ENCODE data around the gene TTLL11. TPM values are rescaled to one million over a fixed set of nuclear protein-coding genes. Genes with fewer than 3 reads are reported as not detected.
"Not testable (repeated sequence)": the region's sequence is repeated elsewhere in the genome, so short reads cannot be mapped to it uniquely, and the experiment has no call there.

TTLL11 gene
- total and polyA plus RNA-seq, 7 experiments from 2014 or later: 3.0 to 8.6 (median 4.4) TPM

DNA sequence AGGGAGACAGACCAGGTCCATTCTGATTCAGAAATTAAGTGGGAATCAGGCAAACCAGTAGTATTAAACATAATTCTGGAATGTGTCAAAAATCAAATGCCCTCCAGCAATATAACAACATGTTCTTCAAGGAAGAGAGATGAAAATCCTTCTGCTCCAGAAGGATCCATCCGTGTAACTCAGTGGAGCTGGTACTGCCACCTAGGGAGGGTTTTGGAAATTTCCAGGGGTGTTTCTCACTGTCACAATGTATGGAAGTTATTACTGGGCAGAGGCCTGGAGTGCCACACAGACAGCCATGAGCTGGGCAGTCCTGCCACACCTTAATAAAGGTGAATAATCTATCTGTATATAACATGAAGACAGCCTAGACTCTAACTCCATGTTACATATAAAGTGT lies 87.5 kb downstream of the TTLL11 start:
- Histone ChIP-seq H3K4me1 (ENCODE audit: control insufficient read depth in 2 of 2, insufficient read depth in 2 of 2, low read length in 2 of 2) (no peaks in the 10 kb centered on the region), H3K9me3 (ENCODE audit: control insufficient read depth in 2 of 3, low read length in 3 of 3) (no peaks in the 10 kb centered on the region), H3K36me3 (ENCODE audit: control insufficient read depth in 2 of 3, insufficient read depth in 3 of 3, low read length in 3 of 3) (no peaks in the 10 kb centered on the region), H3K27me3 (ENCODE audit: control insufficient read depth in 2 of 2, insufficient read depth in 2 of 2, low read length in 2 of 2) (no peaks in the 10 kb centered on the region), H3K27ac (ENCODE audit: low read depth, low read length) (no peak overlapping the region), H3K4me3 (ENCODE audit: low read length) (no peak overlapping the region)
- Mint-ChIP-seq H3K27me3 (peaks cover 0 to 3% (median 0%) of the 10 kb centered on the region in 5 donors), H3K9me3 (no peaks in the 10 kb centered on the region), H3K36me3 (peaks cover 0 to 4% (median 0%) of the 10 kb centered on the region in 5 donors), H3K27ac (no peak overlapping the region), H3K4me3 (no peak overlapping the region), H3K4me1 (no peaks in the 10 kb centered on the region)
- intact Hi-C loops (cut with micrococcal nuclease): no loop called here
- ATAC-seq: no peak
- ChIA-PET CTCF (no interaction called here), POLR2A (no interaction called here)
- no peak for DNase-seq

- ATAC-seq (no peak), DNase-seq (no peak)
- Histone ChIP-seq H3K27me3 (ENCODE audit: control insufficient read depth in 2 of 2, insufficient read depth in 2 of 2, low read length in 2 of 2) (no peaks in the 10 kb centered on the region), H3K4me3 (ENCODE audit: low read length) (no peak overlapping the region), H3K36me3 (ENCODE audit: control insufficient read depth in 2 of 3, insufficient read depth in 3 of 3, low read length in 3 of 3) (no peaks in the 10 kb centered on the region), H3K9me3 (ENCODE audit: control insufficient read depth in 2 of 3, low read length in 3 of 3) (no peaks in the 10 kb centered on the region), H3K4me1 (ENCODE audit: control insufficient read depth in 2 of 2, insufficient read depth in 2 of 2, low read length in 2 of 2) (no peaks in the 10 kb centered on the region), H3K27ac (ENCODE audit: low read depth, low read length) (no peak overlapping the region)
- intact Hi-C loops (cut with micrococcal nuclease): no loop called here
- H3K36me3 Mint-ChIP-seq: peaks cover 0 to 4% (median 0%) of the 10 kb centered on the region in 5 donors
- H3K27ac Mint-ChIP-seq: no peak overlapping the region
- POLR2A ChIA-PET: no interaction called here
- no peaks in the 10 kb centered on the region for H3K9me3 Mint-ChIP-seq
- H3K27me3 Mint-ChIP-seq: peaks cover 0 to 3% (median 0%) of the 10 kb centered on the region in 5 donors
- CTCF ChIA-PET: no interaction called here
- peaks cover 0 to under 1% (median 0%) of the 10 kb centered on the region in 7 donors for H3K4me1 Mint-ChIP-seq
- H3K4me3 Mint-ChIP-seq: no peak overlapping the region
These were observed 88.5 kb downstream of the TTLL11 start for GRCh38 chr9:122004589-122004988.

GRCh38 chr9:122001491-122002201 lies 91.5 kb downstream of the TTLL11 start:
- H3K4me3 Mint-ChIP-seq: no peak overlapping the region
- peaks cover 0 to 6% (median 0%) of the 10 kb centered on the region in 7 donors for H3K4me1 Mint-ChIP-seq
- no peak for ATAC-seq
- Histone ChIP-seq H3K27ac (ENCODE audit: low read depth, low read length) (no peak overlapping the region), H3K36me3 (ENCODE audit: control insufficient read depth in 2 of 3, insufficient read depth in 3 of 3, low read length in 3 of 3) (no peaks in the 10 kb centered on the region), H3K27me3 (ENCODE audit: control insufficient read depth in 2 of 2, insufficient read depth in 2 of 2, low read length in 2 of 2) (no peaks in the 10 kb centered on the region), H3K4me3 (ENCODE audit: low read length) (no peak overlapping the region), H3K4me1 (ENCODE audit: control insufficient read depth in 2 of 2, insufficient read depth in 2 of 2, low read length in 2 of 2) (no peaks in the 10 kb centered on the region), H3K9me3 (ENCODE audit: control insufficient read depth in 2 of 3, low read length in 3 of 3) (no peaks in the 10 kb centered on the region)
- no peaks in the 10 kb centered on the region for H3K27me3 Mint-ChIP-seq
- POLR2A ChIA-PET: no interaction called here
- no peak for DNase-seq
- H3K27ac Mint-ChIP-seq: no peak overlapping the region
- no peaks in the 10 kb centered on the region for H3K36me3 Mint-ChIP-seq
- H3K9me3 Mint-ChIP-seq: no peaks in the 10 kb centered on the region
- CTCF ChIA-PET: no interaction called here
- intact Hi-C loops (cut with micrococcal nuclease): no loop called here

DNA sequence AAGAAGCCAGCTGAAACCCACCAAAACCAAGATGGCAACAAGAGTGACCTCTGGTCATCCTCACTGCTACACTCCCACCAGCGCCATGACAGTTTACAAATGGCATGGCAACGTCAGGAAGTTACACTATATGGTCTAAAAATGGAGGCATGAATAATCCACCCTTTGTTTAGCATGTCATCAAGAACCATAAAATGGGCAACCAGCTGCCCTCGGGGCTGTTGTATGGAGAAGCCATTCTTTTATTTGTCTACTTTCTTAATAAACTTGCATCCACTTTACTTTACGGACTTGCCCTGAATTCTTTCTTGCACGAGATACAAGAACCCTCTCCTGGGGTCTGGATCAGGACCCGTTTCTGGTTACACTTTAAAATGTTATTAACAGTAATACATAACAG lies 92.6 kb downstream of the TTLL11 start:
- H3K4me3 Mint-ChIP-seq; H3K4me3 ChIP-seq (ENCODE audit: low read length); H3K4me1 ChIP-seq (ENCODE audit: control insufficient read depth in 2 of 2, insufficient read depth in 2 of 2, low read length in 2 of 2); H3K9me3 ChIP-seq (ENCODE audit: control insufficient read depth in 2 of 3, low read length in 3 of 3); H3K27ac Mint-ChIP-seq; H3K27ac ChIP-seq (ENCODE audit: low read depth, low read length); H3K36me3 Mint-ChIP-seq; DNase-seq; H3K36me3 ChIP-seq (ENCODE audit: control insufficient read depth in 2 of 3, insufficient read depth in 3 of 3, low read length in 3 of 3); ATAC-seq; POLR2A ChIA-PET; H3K4me1 Mint-ChIP-seq; CTCF ChIA-PET; intact Hi-C loops (cut with micrococcal nuclease); H3K27me3 Mint-ChIP-seq; H3K9me3 Mint-ChIP-seq; H3K27me3 ChIP-seq (ENCODE audit: control insufficient read depth in 2 of 2, insufficient read depth in 2 of 2, low read length in 2 of 2): not testable (repeated sequence)

DNA sequence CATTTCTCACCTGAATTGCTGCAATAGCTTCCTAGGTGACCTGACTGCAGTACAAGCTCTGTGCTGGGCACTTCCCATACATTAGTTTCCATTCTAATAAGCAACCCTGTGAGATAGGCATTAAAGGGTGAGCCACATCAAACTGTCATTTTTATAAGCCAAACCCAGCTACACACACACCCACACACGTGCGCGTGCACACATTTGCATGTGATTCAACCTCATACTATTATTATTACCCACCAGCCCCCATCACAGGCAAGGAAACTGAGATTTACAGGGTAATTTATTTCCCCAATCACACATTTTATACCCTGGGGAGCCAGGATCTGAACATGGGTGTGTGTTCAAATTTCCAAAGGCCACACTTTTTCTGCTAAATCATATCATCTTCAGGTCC lies 93.6 kb downstream of the TTLL11 start:
- H3K27ac ChIP-seq (ENCODE audit: low read depth, low read length): no peak overlapping the region
- H3K4me3 ChIP-seq (ENCODE audit: low read length): no peak overlapping the region
- intact Hi-C loops (cut with micrococcal nuclease): no loop called here
- peaks cover 0 to 6% (median 0%) of the 10 kb centered on the region in 7 donors for H3K4me1 Mint-ChIP-seq
- H3K27ac Mint-ChIP-seq: no peak overlapping the region
- no peaks in the 10 kb centered on the region for H3K36me3 ChIP-seq (ENCODE audit: control insufficient read depth in 2 of 3, insufficient read depth in 3 of 3, low read length in 3 of 3)
- ATAC-seq: no peak
- no peak for DNase-seq
- no peak overlapping the region for H3K4me3 Mint-ChIP-seq
- H3K27me3 ChIP-seq (ENCODE audit: control insufficient read depth in 2 of 2, insufficient read depth in 2 of 2, low read length in 2 of 2): no peaks in the 10 kb centered on the region
- no peaks in the 10 kb centered on the region for H3K9me3 Mint-ChIP-seq
- H3K9me3 ChIP-seq (ENCODE audit: control insufficient read depth in 2 of 3, low read length in 3 of 3): no peaks in the 10 kb centered on the region
- ChIA-PET CTCF (no interaction called here), POLR2A (no interaction called here)
- no peaks in the 10 kb centered on the region for H3K4me1 ChIP-seq (ENCODE audit: control insufficient read depth in 2 of 2, insufficient read depth in 2 of 2, low read length in 2 of 2)
- no peaks in the 10 kb centered on the region for H3K36me3 Mint-ChIP-seq
- H3K27me3 Mint-ChIP-seq: no peaks in the 10 kb centered on the region

DNA sequence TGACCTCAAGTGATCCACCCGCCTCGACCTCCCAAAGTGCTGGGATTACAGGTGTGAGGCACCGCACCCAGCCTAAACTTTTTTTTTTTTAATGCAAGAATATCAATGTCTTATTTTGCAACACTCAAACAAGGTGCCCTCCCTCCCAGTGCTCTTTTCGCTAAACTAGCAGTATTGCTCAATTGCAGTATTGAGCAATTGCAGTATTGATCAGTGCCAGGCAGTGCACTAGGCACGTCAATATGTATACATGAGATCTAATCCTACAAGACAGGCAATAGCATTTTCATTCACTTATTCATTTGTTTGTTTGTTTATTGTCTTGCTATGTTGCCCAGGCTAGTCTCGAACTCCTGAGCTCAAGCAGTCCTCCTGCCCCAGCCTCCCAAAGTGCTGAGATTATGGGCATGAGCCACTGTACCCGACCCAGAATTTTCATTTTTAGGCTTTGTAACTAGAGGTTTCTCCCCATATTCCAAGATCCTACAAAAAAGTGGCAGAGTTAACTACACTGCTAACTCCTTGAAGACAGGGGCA lies 94.5 kb downstream of the TTLL11 start:
- Mint-ChIP-seq H3K9me3 (no peaks in the 10 kb centered on the region), H3K27ac (no peak overlapping the region), H3K4me3 (no peak overlapping the region), H3K4me1 (peaks cover 0 to 6% (median 0%) of the 10 kb centered on the region in 7 donors), H3K27me3 (no peaks in the 10 kb centered on the region), H3K36me3 (no peaks in the 10 kb centered on the region)
- H3K36me3 ChIP-seq (ENCODE audit: control insufficient read depth in 2 of 3, insufficient read depth in 3 of 3, low read length in 3 of 3): no peaks in the 10 kb centered on the region
- no peaks in the 10 kb centered on the region for H3K4me1 ChIP-seq (ENCODE audit: control insufficient read depth in 2 of 2, insufficient read depth in 2 of 2, low read length in 2 of 2)
- ATAC-seq (no peak), DNase-seq (no peak)
- POLR2A ChIA-PET: no interaction called here
- CTCF ChIA-PET: no interaction called here
- intact Hi-C loops (cut with micrococcal nuclease): no loop called here
- no peaks in the 10 kb centered on the region for H3K27me3 ChIP-seq (ENCODE audit: control insufficient read depth in 2 of 2, insufficient read depth in 2 of 2, low read length in 2 of 2)
- no peak overlapping the region for H3K27ac ChIP-seq (ENCODE audit: low read depth, low read length)
- H3K4me3 ChIP-seq (ENCODE audit: low read length): no peak overlapping the region
- no peaks in the 10 kb centered on the region for H3K9me3 ChIP-seq (ENCODE audit: control insufficient read depth in 2 of 3, low read length in 3 of 3)

DNA sequence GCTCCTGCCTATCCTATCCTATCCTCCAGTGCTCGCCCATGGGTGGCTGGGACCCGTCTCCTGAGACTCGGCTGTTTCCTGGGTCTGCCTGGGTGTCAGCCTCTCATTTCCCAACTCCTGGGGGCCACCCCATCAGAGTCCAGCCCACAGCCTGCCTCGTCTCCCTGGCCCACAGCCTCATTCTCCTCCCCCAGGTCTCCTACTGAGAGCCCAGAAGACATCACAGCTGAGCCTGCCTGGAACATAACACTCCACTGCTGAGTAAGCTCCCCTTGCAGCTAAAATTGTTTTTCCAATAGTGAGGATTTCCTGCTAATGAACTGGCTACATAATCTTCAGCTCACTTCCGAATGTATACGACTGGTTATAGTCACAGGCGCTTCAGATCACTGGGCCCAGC lies 95.3 kb downstream of the TTLL11 start:
- H3K27ac ChIP-seq (ENCODE audit: low read depth, low read length): no peak overlapping the region
- H3K27me3 Mint-ChIP-seq: no peaks in the 10 kb centered on the region
- CTCF ChIA-PET: no interaction called here
- H3K4me3 Mint-ChIP-seq: no peak overlapping the region
- no peak overlapping the region for H3K27ac Mint-ChIP-seq
- no peaks in the 10 kb centered on the region for H3K27me3 ChIP-seq (ENCODE audit: control insufficient read depth in 2 of 2, insufficient read depth in 2 of 2, low read length in 2 of 2)
- DNase-seq (no peak), ATAC-seq (no peak)
- no peak overlapping the region for H3K4me3 ChIP-seq (ENCODE audit: low read length)
- no peaks in the 10 kb centered on the region for H3K4me1 ChIP-seq (ENCODE audit: control insufficient read depth in 2 of 2, insufficient read depth in 2 of 2, low read length in 2 of 2)
- H3K9me3 ChIP-seq (ENCODE audit: control insufficient read depth in 2 of 3, low read length in 3 of 3): no peaks in the 10 kb centered on the region
- H3K9me3 Mint-ChIP-seq: no peaks in the 10 kb centered on the region
- POLR2A ChIA-PET: no interaction called here
- H3K4me1 Mint-ChIP-seq: peaks cover 0 to 6% (median 0%) of the 10 kb centered on the region in 7 donors
- intact Hi-C loops (cut with micrococcal nuclease): no loop called here
- H3K36me3 Mint-ChIP-seq: no peaks in the 10 kb centered on the region
- H3K36me3 ChIP-seq (ENCODE audit: control insufficient read depth in 2 of 3, insufficient read depth in 3 of 3, low read length in 3 of 3): no peaks in the 10 kb centered on the region

Data from naive thymus-derived CD4-positive, alpha-beta T cell (primary cell).